Progenitor cell of endocrine pancreas (in vitro differentiated cells): ENCODE results near the gene ZNF197. TPM values are rescaled to one million over a fixed set of nuclear protein-coding genes. Genes with fewer than 3 reads are reported as not detected.
A peak's percentile ranks its signal among the peaks of the same experiment; 100 is the strongest.

Experiments used
- DNase-seq: peaks from one replicate; pipeline ENCODE4 v3.0.0; 2021; ENCODE audit warnings: low spot score; ENCODE audit not compliant: unreplicated experiment
- H3K27ac Mint-ChIP-seq: 2 replicates; pipeline ENCODE4 v1.8.0; 2021; ENCODE audit warnings: mild to moderate bottlenecking, moderate library complexity, mixed read lengths
- H3K27me3 Mint-ChIP-seq: 2 replicates; pipeline ENCODE4 v1.8.0; 2021; ENCODE audit warnings: mixed read lengths
- H3K36me3 Mint-ChIP-seq: 2 replicates; pipeline ENCODE4 v1.8.0; 2022; ENCODE audit warnings: mixed read lengths; ENCODE audit not compliant: insufficient read depth
- H3K4me1 Mint-ChIP-seq: 2 replicates; pipeline ENCODE4 v1.8.0; 2021; ENCODE audit warnings: low read depth, mixed read lengths
- H3K4me3 Mint-ChIP-seq: 2 replicates; pipeline ENCODE4 v1.8.0; 2021; ENCODE audit warnings: low read depth, mild to moderate bottlenecking, moderate library complexity, mixed read lengths
- H3K9me3 Mint-ChIP-seq: 2 replicates; pipeline ENCODE4 v1.8.0; 2021; ENCODE audit warnings: low read depth, mixed read lengths
- CTCF ChIP-seq: fragments of 200-600 bp; sonication (generic); IDR thresholded peaks from one replicate; pipeline ENCODE4 v1.5.0; 2021; ENCODE audit warnings: antibody characterized with exemption, mild to moderate bottlenecking; ENCODE audit not compliant: unreplicated experiment
- total RNA-seq: library from RNA; stranded (reverse); gene quantifications from 2 replicates; pipeline ENCODE4 v1.2.1, GENCODE V29; 2021

Gene ZNF197
- total RNA-seq, 1 donor from 2014 or later = 34.1 TPM

- Mint-ChIP-seq H3K27me3 (no peaks in the 10 kb centered on the region), H3K36me3 (peaks cover 44% of the 10 kb centered on the region), H3K4me1 (peaks cover 17% of the 10 kb centered on the region)
Observed at GRCh38 chr3:44584646-44585501, 40.0 kb upstream of the ZNF197 start, which contains the start of gene ZNF660. Gene ZNF660, plus strand, starts transcription at chr3:44584964. Its CDS starts 9,230 bp downstream, at chr3:44594194.

GRCh38 chr3:44596621-44597020 is 28.2 kb upstream of the ZNF197 start:
- Mint-ChIP-seq H3K27me3 (no peaks in the 10 kb centered on the region), H3K4me1 (no peaks in the 10 kb centered on the region), H3K27ac (peak overlapping the region; percentile 64), H3K4me3 (no peak overlapping the region), H3K9me3 (peaks cover 68% of the 10 kb centered on the region), H3K36me3 (peaks cover 94% of the 10 kb centered on the region)
- no peak for DNase-seq
- TF ChIP-seq CTCF = no peak

More at GRCh38 chr3:44584646-44585501, 40.0 kb upstream of the ZNF197 start, which contains the start of gene ZNF660:
- DNase-seq = peak; percentile 68
- no peak for TF ChIP-seq CTCF
- Mint-ChIP-seq H3K9me3 (peaks cover 21% of the 10 kb centered on the region), H3K27ac (peak within 1 kb of the TSS; percentile 99), H3K4me3 (peak within 1 kb of the TSS; percentile 89)

- H3K27me3 Mint-ChIP-seq = no peaks in the 10 kb centered on the region
- peaks cover 65% of the 10 kb centered on the region for H3K9me3 Mint-ChIP-seq
- H3K4me1 Mint-ChIP-seq = no peaks in the 10 kb centered on the region
- H3K4me3 Mint-ChIP-seq = no peak overlapping the region
- DNase-seq = no peak
- H3K36me3 Mint-ChIP-seq = peaks cover 87% of the 10 kb centered on the region
- TF ChIP-seq CTCF = no peak
- no peak overlapping the region for H3K27ac Mint-ChIP-seq
Observed at GRCh38 chr3:44601749-44602148, 23.1 kb upstream of the ZNF197 start.

GRCh38 chr3:44612678-44613077 is 12.2 kb upstream of the ZNF197 start:
- Mint-ChIP-seq H3K4me1 (no peaks in the 10 kb centered on the region), H3K9me3 (peaks cover 43% of the 10 kb centered on the region), H3K27ac (no peak overlapping the region), H3K4me3 (no peak overlapping the region), H3K36me3 (peaks cover 44% of the 10 kb centered on the region), H3K27me3 (no peaks in the 10 kb centered on the region)
- no peak for DNase-seq
- no peak for TF ChIP-seq CTCF

GRCh38 chr3:44628716-44629115 is 3.9 kb downstream of the ZNF197 start:
- no peak for TF ChIP-seq CTCF
- H3K9me3 Mint-ChIP-seq = no peaks in the 10 kb centered on the region
- H3K4me3 Mint-ChIP-seq = no peak overlapping the region
- peaks cover 17% of the 10 kb centered on the region for H3K36me3 Mint-ChIP-seq
- H3K27me3 Mint-ChIP-seq = no peaks in the 10 kb centered on the region
- no peak for DNase-seq
- H3K4me1 Mint-ChIP-seq = peaks cover 14% of the 10 kb centered on the region
- H3K27ac Mint-ChIP-seq = peak overlapping the region; percentile 14
